H1 (cell line): ENCODE data around the gene GULP1. TPM values are rescaled to one million over a fixed set of nuclear protein-coding genes. Genes with fewer than 3 reads are reported as not detected.

ENCODE experiments used
- CTCF ChIA-PET: fragments of 300-600 bp; sonication (Branson Sonifier 250); formaldehyde crosslinking; loops from one replicate; lab custom pipeline; 2021; ENCODE audit not compliant: partially characterized antibody; lab: Charles Lee
- POLR2A ChIA-PET: fragments of 300-600 bp; sonication (Branson Sonifier 250); formaldehyde crosslinking; loops from one replicate; lab custom pipeline; 2021; ENCODE audit warnings: inconsistent platforms; ENCODE audit not compliant: partially characterized antibody; lab: Charles Lee
- DNase-seq, 2 experiments: peaks; one replicate each; pipeline versions ENCODE4 v3.0.0 to v3.0.0-alpha.2; 2010 to 2022; ENCODE audit warnings: low spot score in 2 of 2, low read depth in 1 of 2, mixed read lengths in 1 of 2
- FAIRE-seq: peaks from 2 replicates; lab custom pipeline; 2011; peaks lifted over from hg19 to GRCh38; lab: Jason Lieb, UNC
- H2AFZ ChIP-seq: 2 replicates; pipeline ENCODE4 v1.8.1; 2012; ENCODE audit warnings: low read length, inconsistent platforms
- H2AK5ac ChIP-seq: 2 replicates; pipeline ENCODE4 v1.6.1; 2013; ENCODE audit warnings: low read depth, low read length
- H2BK120ac ChIP-seq: replicated peaks from 2 replicates; pipeline ENCODE3; 2013; ENCODE audit warnings: low read depth, low read length, inconsistent platforms
- H2BK12ac ChIP-seq: 2 replicates; pipeline ENCODE4 v1.6.1; 2013; ENCODE audit warnings: low read depth, low read length
- H2BK15ac ChIP-seq: 2 replicates; pipeline ENCODE4 v1.6.1; 2013; ENCODE audit warnings: low read length
- H2BK20ac ChIP-seq: 2 replicates; pipeline ENCODE4 v1.6.1; 2013; ENCODE audit warnings: low read length
- H2BK5ac ChIP-seq: 2 replicates; pipeline ENCODE4 v1.6.1; 2013; ENCODE audit warnings: low read depth, low read length
- H3K14ac ChIP-seq: 2 replicates; pipeline ENCODE4 v1.6.1; 2013; ENCODE audit warnings: inconsistent platforms; ENCODE audit not compliant: insufficient read length
- H3K18ac ChIP-seq: 2 replicates; pipeline ENCODE4 v1.6.1; 2013; ENCODE audit warnings: low read length; ENCODE audit errors: extremely low read depth
- H3K23ac ChIP-seq: 2 replicates; pipeline ENCODE4 v1.6.1; 2013; ENCODE audit warnings: inconsistent platforms; ENCODE audit not compliant: insufficient read length
- H3K23me2 ChIP-seq: 2 replicates; pipeline ENCODE4 v1.6.1; 2013; ENCODE audit warnings: low read depth, low read length
- H3K27ac ChIP-seq: 2 replicates; pipeline ENCODE4 v1.6.1; 2011; ENCODE audit warnings: low read depth, low read length, inconsistent platforms
- H3K27me3 ChIP-seq, 4 experiments: replicated peaks in 1 of 4; 1 replicate in 1 of 4; 2 replicates in 3 of 4; pipeline versions ENCODE4 v1.6.1 to v1.8.1; 2011 to 2013; ENCODE audit warnings: low read length in 3 of 4, mild to moderate bottlenecking in 3 of 4, inconsistent platforms in 2 of 4, mixed read lengths in 2 of 4, moderate library complexity in 1 of 4; ENCODE audit not compliant: control insufficient read depth in 3 of 4, insufficient read depth in 3 of 4; ENCODE audit errors: extremely low read depth in 1 of 4
- H3K36me3 ChIP-seq, 4 experiments: 2 replicates each; pipeline versions ENCODE4 v1.6.1 to v1.8.1; 2011 to 2013; ENCODE audit warnings: mild to moderate bottlenecking in 4 of 4, low read length in 3 of 4, moderate library complexity in 2 of 4, control low read depth in 1 of 4, inconsistent platforms in 1 of 4; ENCODE audit not compliant: insufficient read depth in 4 of 4, control insufficient read depth in 2 of 4
- H3K4ac ChIP-seq: replicated peaks from 2 replicates; pipeline ENCODE3; 2013; ENCODE audit warnings: low read length, low read depth, mixed read lengths, inconsistent platforms; ENCODE audit not compliant: insufficient read length
- H3K4me1 ChIP-seq, 4 experiments: replicated peaks in 1 of 4; 1 replicate in 1 of 4; 2 replicates in 3 of 4; pipeline versions ENCODE4 v1.6.1 to v1.8.1; 2011 to 2013; ENCODE audit warnings: low read length in 3 of 4, inconsistent platforms in 2 of 4, mixed read lengths in 1 of 4; ENCODE audit not compliant: insufficient read depth in 4 of 4, control insufficient read depth in 3 of 4
- H3K4me2 ChIP-seq, 2 experiments: 2 replicates each; pipeline versions ENCODE4 v1.6.1 to v1.8.1; 2011 to 2013; ENCODE audit warnings: low read depth in 2 of 2, low read length in 2 of 2, control low read depth in 1 of 2, inconsistent platforms in 1 of 2, mild to moderate bottlenecking in 1 of 2; ENCODE audit not compliant: insufficient read depth in 1 of 2
- H3K4me3 ChIP-seq, 4 experiments: fragments of 200-600, 300-600 bp in 1 of 4; sonication (generic), shearing (Covaris generic), sonication (Bioruptor Twin) in 1 of 4; 2 replicates each; pipeline versions ENCODE4 v1.5.1 to v1.8.1; 2011 to 2016; ENCODE audit warnings: low read length in 4 of 4, low read depth in 3 of 4, control low read depth in 2 of 4, inconsistent platforms in 2 of 4, mild to moderate bottlenecking in 2 of 4, mixed read lengths in 1 of 4, moderate library complexity in 1 of 4; ENCODE audit not compliant: insufficient read depth in 2 of 4; ENCODE audit errors: extremely low read depth in 1 of 4
- H3K56ac ChIP-seq: replicated peaks from 2 replicates; pipeline ENCODE3; 2013; ENCODE audit warnings: low read depth, mild to moderate bottlenecking, mixed read lengths, low read length, inconsistent platforms; ENCODE audit not compliant: insufficient read length
- H3K79me1 ChIP-seq: 2 replicates; pipeline ENCODE4 v1.6.1; 2013; ENCODE audit warnings: low read depth, low read length, control low read depth
- H3K79me2 ChIP-seq, 2 experiments: 2 replicates each; pipeline versions ENCODE4 v1.6.1 to v1.8.1; 2012 to 2013; ENCODE audit warnings: low read length in 2 of 2, mild to moderate bottlenecking in 2 of 2, inconsistent platforms in 1 of 2; ENCODE audit not compliant: insufficient read depth in 2 of 2, control insufficient read depth in 1 of 2
- H3K9ac ChIP-seq, 4 experiments: replicated peaks in 1 of 4; 1 replicate in 1 of 4; 2 replicates in 3 of 4; pipeline versions ENCODE4 v1.6.1 to v1.8.1; 2011 to 2013; ENCODE audit warnings: low read depth in 3 of 4, low read length in 3 of 4, control low read depth in 2 of 4, mild to moderate bottlenecking in 2 of 4, moderate library complexity in 2 of 4, inconsistent platforms in 1 of 4; ENCODE audit errors: extremely low read depth in 1 of 4
- H3K9me3 ChIP-seq, 2 experiments: 2 replicates each; pipeline versions ENCODE4 v1.6.1 to v1.8.1; 2012 to 2013; ENCODE audit warnings: mild to moderate bottlenecking in 2 of 2, moderate library complexity in 2 of 2, control low read depth in 1 of 2, inconsistent platforms in 1 of 2, low read depth in 1 of 2, low read length in 1 of 2, mixed read lengths in 1 of 2; ENCODE audit not compliant: insufficient read depth in 2 of 2
- H4K20me1 ChIP-seq, 2 experiments: replicated peaks in 1 of 2; 2 replicates each; pipeline versions ENCODE3 to v1.8.1; 2011 to 2013; ENCODE audit warnings: inconsistent platforms in 2 of 2, low read length in 2 of 2, mild to moderate bottlenecking in 1 of 2; ENCODE audit not compliant: insufficient read depth in 2 of 2, control insufficient read depth in 1 of 2
- H4K5ac ChIP-seq: 2 replicates; pipeline ENCODE4 v1.6.1; 2013; ENCODE audit warnings: low read length, low read depth, mixed read lengths, inconsistent platforms; ENCODE audit not compliant: insufficient read length
- H4K8ac ChIP-seq: 2 replicates; pipeline ENCODE4 v1.8.0; 2013; ENCODE audit warnings: mild to moderate bottlenecking, moderate library complexity, low read length, inconsistent platforms; ENCODE audit not compliant: insufficient read depth; ENCODE audit errors: extremely low read depth
- H4K91ac ChIP-seq: replicated peaks from 2 replicates; pipeline ENCODE3; 2013; ENCODE audit warnings: low read length, mixed read lengths, inconsistent platforms; ENCODE audit not compliant: insufficient read length
- CREB1 ChIP-seq: IDR thresholded peaks from 2 replicates; pipeline ENCODE4 v1.6.1; 2012; ENCODE audit warnings: inconsistent platforms
- GTF2F1 ChIP-seq: IDR thresholded peaks from 2 replicates; pipeline ENCODE4 v1.6.1; 2012; ENCODE audit warnings: low read depth, low read length, improper control_type of control experiment, borderline replicate concordance
- polyA plus RNA-seq, 7 experiments: library from polyadenylated mRNA; depleted of rRNA in 3 of 7; stranded (reverse) in 5 of 7; unstranded in 2 of 7; fragments of >200 nt in 5 of 7; fragments of 200-250 nt in 2 of 7; gene quantifications; 1 replicate in 5 of 7; 2 replicates in 1 of 7; 4 replicates in 1 of 7; pipeline versions ENCODE4 v1.2.1 to v1.2.3, GENCODE V29; 2011 to 2013; ENCODE audit warnings: missing spikeins in 2 of 7, mixed read lengths in 2 of 7
- total RNA-seq: library from RNA; stranded (reverse); fragmentation: NEBNext Ultra II Directional; extraction: Animal tissue kit (Norgen Biotek cat#: 25700); gene quantifications from 2 replicates; pipeline ENCODE4 v1.2.1, GENCODE V29; 2021

Gene GULP1
- total and polyA plus RNA-seq, 2 of the 8 experiments (the other 6 are each of a cell fraction or from before 2014, with no cell fraction given), result 69.7 to 139 TPM

DNA sequence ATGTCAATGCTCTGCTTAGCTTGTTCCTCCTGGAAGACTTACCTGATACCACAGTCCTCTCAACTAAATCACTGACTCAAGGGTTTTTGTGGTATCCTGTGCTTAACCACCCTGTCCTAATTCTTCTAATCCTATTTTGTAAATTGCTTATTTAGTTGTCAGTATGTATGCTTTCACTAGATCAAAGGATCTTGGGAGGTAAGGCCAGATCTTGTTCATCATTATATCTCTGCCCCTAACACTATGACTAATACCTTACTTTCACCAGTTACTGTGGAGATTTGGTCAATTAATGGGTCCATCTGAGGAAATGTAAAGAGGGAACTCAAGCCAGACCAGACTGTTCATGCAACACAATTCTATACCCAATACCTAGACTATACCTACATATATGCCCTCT is 203.2 kb downstream of the GULP1 start:
- Histone ChIP-seq H2BK20ac (no peak overlapping the region), H3K9me3 (no peaks in the 10 kb centered on the region), H3K9ac (no peak overlapping the region), H3K23ac (no peak overlapping the region), H2BK12ac (no peak overlapping the region)
- CTCF ChIA-PET, result no interaction called here
- FAIRE-seq, result no peak
- no peak for TF ChIP-seq GTF2F1
- TF ChIP-seq CREB1, result no peak
- TF ChIP-seq, all 59 proteins: peak for 0
- no peak overlapping the region for H4K91ac ChIP-seq
- H3K14ac ChIP-seq, result no peak overlapping the region
- no peak overlapping the region for H2BK5ac ChIP-seq
- H3K4me3 ChIP-seq, result no peak overlapping the region
- H3K4me1 ChIP-seq, result peaks cover 0 to 7% (median 0%) of the 10 kb centered on the region in 4 experiments; a peak in 1 of 7 replicates
- H4K5ac ChIP-seq, result no peak overlapping the region
- H3K27ac ChIP-seq, result no peak overlapping the region
- H4K8ac ChIP-seq, result no peak overlapping the region
- no peak overlapping the region for H2AFZ ChIP-seq
- no peak overlapping the region for H2BK120ac ChIP-seq
- no peak overlapping the region for H3K4me2 ChIP-seq
- DNase-seq, result no peak
- peaks cover 0 to 1% of the 10 kb centered on the region in 2 experiments for H4K20me1 ChIP-seq
- no peak overlapping the region for H3K4ac ChIP-seq
- POLR2A ChIA-PET, result no interaction called here
- no peaks in the 10 kb centered on the region for H3K27me3 ChIP-seq
- H3K56ac ChIP-seq, result no peak overlapping the region
- H3K79me1 ChIP-seq, result no peaks in the 10 kb centered on the region; the same call in 1 of the 2 replicates
- no peaks in the 10 kb centered on the region for H3K23me2 ChIP-seq
- H3K18ac ChIP-seq, result no peak overlapping the region
- no peak overlapping the region for H2BK15ac ChIP-seq
- H3K36me3 ChIP-seq, result peaks cover 0 to 7% (median 0%) of the 10 kb centered on the region in 4 experiments; a peak in 3 of 8 replicates
- H3K79me2 ChIP-seq, result 0 out of 4 replicates have a peak, but pooled peaks cover 0 to 5% of the 10 kb centered on the region in 2 experiments
- H2AK5ac ChIP-seq, result no peak overlapping the region
